K562 (cell line): ENCODE measurements around the gene CDK11B. TPM values are rescaled to one million over a fixed set of nuclear protein-coding genes. Genes with fewer than 3 reads are reported as not detected.

Experiments used
- ARID3B ChIP-seq: fragments of 250-450 bp; sonication (Bioruptor Pico); IDR thresholded peaks from 2 replicates; pipeline ENCODE4 v1.4.0; 2020; ENCODE audit warnings: borderline replicate concordance
- CBX2 ChIP-seq: fragments of 200-600 bp; sonication (generic); IDR thresholded peaks from one replicate; pipeline ENCODE4 v1.6.1; 2012; ENCODE audit warnings: mild to moderate bottlenecking, low read length, inconsistent platforms; ENCODE audit not compliant: insufficient read depth, poor library complexity, severe bottlenecking
- CEBPG ChIP-seq, 3 experiments: fragments of 200-800 bp in 1 of 3; sonication (Bioruptor generic) in 1 of 3; sonication (generic) in 1 of 3; formaldehyde crosslinking in 1 of 3; IDR thresholded peaks in 2 of 3; conservative IDR thresholded peaks in 1 of 3; 2 replicates each; pipeline versions ENCODE4 v1.6.1 to v1.8.0; 2016 to 2022; ENCODE audit warnings: missing compliant biosample characterization in 2 of 3, missing genetic modification characterization in 2 of 3, mild to moderate bottlenecking in 1 of 3, missing genetic modification reagents in 1 of 3
- CREM ChIP-seq: IDR thresholded peaks from 2 replicates; pipeline ENCODE4 v1.6.1; 2014; ENCODE audit warnings: antibody characterized with exemption, low read depth
- DIDO1 ChIP-seq: fragments of 450-650 bp; IDR thresholded peaks from 2 replicates; pipeline ENCODE4 v1.6.1; 2016; ENCODE audit warnings: low read depth, missing biosample characterization, missing genetic modification characterization
- HDAC1 ChIP-seq, 2 experiments: fragments of 450-650 bp; IDR thresholded peaks; 2 replicates each; pipeline ENCODE4 v1.6.1; 2016 to 2017; ENCODE audit warnings: inconsistent platforms in 1 of 2, mild to moderate bottlenecking in 1 of 2, moderate library complexity in 1 of 2
- IRF2 ChIP-seq: sonication (generic); formaldehyde crosslinking; IDR thresholded peaks from 2 replicates; pipeline ENCODE4 v1.8.1; 2022; ENCODE audit warnings: mild to moderate bottlenecking, missing genetic modification reagents
- JUNB ChIP-seq: fragments of 450-650 bp; formaldehyde crosslinking; conservative IDR thresholded peaks from 2 replicates; pipeline ENCODE4 v1.4.0; 2020; ENCODE audit warnings: mild to moderate bottlenecking
- KDM5B ChIP-seq: fragments of 200-600 bp; sonication (generic); IDR thresholded peaks from 2 replicates; pipeline ENCODE4 v1.6.1; 2012; ENCODE audit warnings: low read depth, mild to moderate bottlenecking, moderate library complexity, low read length, control low read depth, inconsistent platforms; ENCODE audit not compliant: insufficient replicate concordance
- MCM5 ChIP-seq: fragments of 450-650 bp; IDR thresholded peaks from 2 replicates; pipeline ENCODE4 v1.6.1; 2016; ENCODE audit warnings: low read depth
- MCM7 ChIP-seq, 2 experiments: fragments of 450-650 bp; IDR thresholded peaks; 2 replicates each; pipeline ENCODE4 v1.6.1; 2016 to 2018
- POLR2G ChIP-seq: fragments of 200-400 bp; formaldehyde crosslinking; IDR thresholded peaks from 2 replicates; pipeline ENCODE4 v1.6.1; 2017; ENCODE audit warnings: low read depth, mild to moderate bottlenecking, antibody characterized with exemption, low read length, moderate library complexity
- PRMT5 ChIP-seq: sonication (generic); formaldehyde crosslinking; IDR thresholded peaks from 2 replicates; pipeline ENCODE4 v1.5.0; 2020; ENCODE audit warnings: missing genetic modification reagents
- RBBP5 ChIP-seq: fragments of 200-600 bp; sonication (generic); IDR thresholded peaks from 2 replicates; pipeline ENCODE4 v1.6.1; 2012; ENCODE audit warnings: borderline replicate concordance, mild to moderate bottlenecking, low read length, control low read depth, inconsistent platforms; ENCODE audit not compliant: insufficient read depth, poor library complexity, severe bottlenecking
- RBM17 ChIP-seq: fragments of 200-400 bp; formaldehyde crosslinking; IDR thresholded peaks from 2 replicates; pipeline ENCODE4 v1.6.1; 2017; ENCODE audit warnings: low read depth, mild to moderate bottlenecking, low read length, borderline replicate concordance
- TBP ChIP-seq: optimal IDR thresholded peaks from 2 replicates; pipeline ENCODE3; 2011; ENCODE audit warnings: low read depth, low read length, improper control_type of control experiment
- TEAD4 ChIP-seq, 2 experiments: sonication (generic) in 1 of 2; formaldehyde crosslinking in 1 of 2; IDR thresholded peaks; 2 replicates each; pipeline versions ENCODE4 v1.6.1 to v1.8.0; 2012 to 2022; ENCODE audit warnings: borderline replicate concordance in 1 of 2, inconsistent platforms in 1 of 2, low read length in 1 of 2, mild to moderate bottlenecking in 1 of 2, missing genetic modification reagents in 1 of 2
- THAP12 ChIP-seq: fragments of 250-450 bp; sonication (Bioruptor Pico); IDR thresholded peaks from 2 replicates; pipeline ENCODE4 v1.9.0; 2021; ENCODE audit warnings: mild to moderate bottlenecking, inconsistent platforms
- ZNF12 ChIP-seq: sonication (generic); formaldehyde crosslinking; IDR thresholded peaks from 2 replicates; pipeline ENCODE4 v1.4.0; 2020; ENCODE audit warnings: mild to moderate bottlenecking, missing genetic modification reagents
- ZNF280A ChIP-seq: fragments of 450-650 bp; IDR thresholded peaks from 2 replicates; pipeline ENCODE4 v1.6.1; 2018; ENCODE audit warnings: mild to moderate bottlenecking, low read depth; ENCODE audit not compliant: partially characterized antibody
- ZNF431 ChIP-seq: sonication (generic); formaldehyde crosslinking; IDR thresholded peaks from 2 replicates; pipeline ENCODE4 v1.8.0; 2022; ENCODE audit warnings: mild to moderate bottlenecking, missing genetic modification reagents
- ZNF561 ChIP-seq: fragments of 450-650 bp; formaldehyde crosslinking; conservative IDR thresholded peaks from 2 replicates; pipeline ENCODE4 v1.4.0; 2020; ENCODE audit warnings: mild to moderate bottlenecking, moderate library complexity
- polyA plus RNA-seq, 8 experiments: library from polyadenylated mRNA; depleted of rRNA in 4 of 8; stranded (reverse) in 5 of 8; unstranded in 3 of 8; fragments of >200 nt; fragmentation: Nextera tagmentation in 2 of 8; fragmentation: Illumina TruSeq in 1 of 8; extraction: Ambion mirVana in 2 of 8; extraction: Trizol in 1 of 8; gene quantifications; 2 replicates each; pipeline versions ENCODE4 v1.2.1 to v1.2.3, GENCODE V29; 2011 to 2014; ENCODE audit warnings: inconsistent platforms in 1 of 8, missing spikeins in 1 of 8
- total RNA-seq, 7 experiments: library from RNA; depleted of rRNA in 6 of 7; stranded (reverse); fragments of >200 nt in 6 of 7; fragmentation: Illumina TruSeq in 2 of 7; extraction: Trizol in 2 of 7; gene quantifications; 2 replicates each; pipeline versions ENCODE4 v1.2.1 to v1.2.3, GENCODE V29; 2011 to 2021; ENCODE audit warnings: low replicate concordance in 1 of 7

CDK11B gene
- total and polyA plus RNA-seq, 9 of the 15 experiments (the other 6 are each of a cell fraction or from before 2014, with no cell fraction given) = 2.8 to 52.2 (median 19.5) TPM

GRCh38 chr1:1614204-1614953, 44.4 kb downstream of the CDK11B start (continued):
- TF ChIP-seq CEBPG (CRISPR knock-in tag; IDR thresholded peaks at IDR 0.05) (peak; percentile 51; the same call in 1 of the 2 replicates), CEBPG (tag; conservative IDR thresholded peaks at IDR 0.05 in 1 of 2, IDR thresholded peaks at IDR 0.05 in 1 of 2) (no peak; a peak in 1 of 4 replicates), ZNF561 (CRISPR knock-in tag) (no peak), ZNF280A (no peak), PRMT5 (CRISPR knock-in tag) (no peak), ZNF431 (CRISPR knock-in tag) (no peak), HDAC1 (IDR thresholded peaks at IDR 0.05) (peak in 1 of 2 experiments; percentile 12; a peak in 1 of 4 replicates), CREM (peak; percentile 56), IRF2 (CRISPR knock-in tag) (no peak), DIDO1 (tag) (no peak), JUNB (CRISPR knock-in tag) (no peak), RBBP5 (peak; percentile 67), ARID3B (CRISPR knock-in tag) (no peak), THAP12 (CRISPR knock-in tag) (no peak), KDM5B (peak; percentile 67), POLR2G (no peak), MCM5 (no peak), TBP (no peak), CBX2 (no peak), RBM17 (no peak), MCM7 (IDR thresholded peaks at IDR 0.05) (no peak), ZNF12 (CRISPR knock-in tag) (no peak), TEAD4 (IDR thresholded peaks at IDR 0.05; ENCODE audit: low read length) (peak; percentile 85), TEAD4 (CRISPR knock-in tag; IDR thresholded peaks at IDR 0.05; ENCODE audit: borderline replicate concordance) (0 out of 2 replicates have a peak, but pooled peaks have one; percentile 62)
